Activated CD8-positive, alpha-beta memory T cell treated with anti-CD3 and anti-CD28 coated beads for 36 hours (primary cell): ENCODE data around the gene UPK2. TPM values are rescaled to one million over a fixed set of nuclear protein-coding genes. Genes with fewer than 3 reads are reported as not detected.
"Not testable (repeated sequence)": the region's sequence is repeated elsewhere in the genome, so short reads cannot be mapped to it uniquely, and the experiment has no call there.

Experiments
- CTCF ChIA-PET: fragments of 350-600 bp; sonication (Branson Sonifier 250); formaldehyde crosslinking; loops from one replicate; lab custom pipeline; 2021; ENCODE audit warnings: antibody characterized with exemption; lab: Charles Lee
- POLR2A ChIA-PET: fragments of 350-600 bp; sonication (Branson Sonifier 250); formaldehyde crosslinking; loops from one replicate; lab custom pipeline; 2021; ENCODE audit warnings: antibody characterized with exemption; lab: Charles Lee
- total RNA-seq, 2 experiments: library from RNA; stranded (reverse); gene quantifications; one replicate each; pipeline ENCODE4 v1.2.3, GENCODE V29; 2021

Gene UPK2
- total RNA-seq, 2 experiments from 2014 or later, result not detected

DNA sequence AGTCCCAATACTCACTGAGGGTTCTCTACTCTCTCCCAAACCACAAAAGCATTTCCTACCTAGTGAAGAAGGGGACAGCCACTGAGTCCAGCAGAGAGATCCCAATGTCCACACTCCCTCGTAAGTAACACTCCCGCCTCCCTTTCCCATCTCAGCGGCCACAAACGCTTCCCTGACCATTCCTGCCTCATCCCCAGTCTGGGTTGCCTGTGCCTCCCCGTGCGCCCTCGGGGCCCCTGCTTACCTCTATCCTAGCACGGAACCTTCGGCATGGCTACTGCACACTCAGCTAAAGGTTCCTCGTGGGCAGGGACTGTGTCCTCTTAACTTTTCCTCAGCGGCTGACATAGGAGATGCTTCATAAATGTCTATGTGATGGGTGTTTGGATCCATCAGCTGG is 1.5 kb downstream of the UPK2 start:
- ChIA-PET POLR2A (no interaction called here), CTCF (interaction anchor here (0.9 to 5.2 kb wide), 13 partner anchors 8 to 347 kb away, joined by 3 to 32 read pairs (median 5); no protein-coding TSS in a partner anchor)

DNA sequence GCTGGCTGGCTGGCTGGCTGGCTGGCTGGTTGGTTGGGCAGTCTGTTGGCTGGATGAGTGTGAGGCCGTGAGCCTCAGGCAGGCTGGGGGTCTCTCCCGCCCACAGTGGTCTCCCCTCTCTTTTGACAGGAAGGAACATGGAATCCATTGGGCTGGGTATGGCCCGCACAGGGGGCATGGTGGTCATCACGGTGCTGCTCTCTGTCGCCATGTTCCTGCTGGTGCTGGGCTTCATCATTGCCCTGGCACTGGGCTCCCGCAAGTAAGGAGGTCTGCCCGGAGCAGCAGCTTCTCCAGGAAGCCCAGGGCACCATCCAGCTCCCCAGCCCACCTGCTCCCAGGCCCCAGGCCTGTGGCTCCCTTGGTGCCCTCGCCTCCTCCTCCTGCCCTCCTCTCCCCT is 1.9 kb downstream of the UPK2 start:
- CTCF ChIA-PET, result interaction anchor here (0.9 to 5.2 kb wide), 6 partner anchors 8 to 268 kb away, joined by 3 to 32 read pairs (median 10); no protein-coding TSS in a partner anchor
- POLR2A ChIA-PET, result no interaction called here

DNA sequence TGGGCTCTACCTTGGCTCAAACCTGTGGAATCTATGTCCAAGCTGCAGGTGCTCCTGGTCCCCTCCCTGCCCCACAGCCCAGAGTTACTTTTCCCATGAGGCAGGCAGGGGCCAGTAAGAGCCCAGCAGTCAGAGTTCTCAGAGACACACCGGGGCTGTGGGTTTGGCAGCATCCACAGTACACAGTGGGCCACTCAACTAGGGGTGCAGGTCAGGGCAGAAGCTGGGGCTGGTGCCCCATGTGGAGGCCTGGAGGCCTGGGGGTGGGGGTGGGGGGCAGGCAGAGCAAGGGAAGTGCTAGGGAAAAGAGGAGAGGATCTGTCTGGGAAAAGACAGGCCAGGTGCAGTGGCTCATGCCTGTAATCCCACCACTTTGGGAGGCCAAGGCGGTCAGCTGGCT is 2.5 kb downstream of the UPK2 start:
- CTCF ChIA-PET, result interaction anchor here (5.1 to 5.2 kb wide), 2 partner anchors 49 to 269 kb away, joined by 15 to 32 read pairs; no protein-coding TSS in a partner anchor

DNA sequence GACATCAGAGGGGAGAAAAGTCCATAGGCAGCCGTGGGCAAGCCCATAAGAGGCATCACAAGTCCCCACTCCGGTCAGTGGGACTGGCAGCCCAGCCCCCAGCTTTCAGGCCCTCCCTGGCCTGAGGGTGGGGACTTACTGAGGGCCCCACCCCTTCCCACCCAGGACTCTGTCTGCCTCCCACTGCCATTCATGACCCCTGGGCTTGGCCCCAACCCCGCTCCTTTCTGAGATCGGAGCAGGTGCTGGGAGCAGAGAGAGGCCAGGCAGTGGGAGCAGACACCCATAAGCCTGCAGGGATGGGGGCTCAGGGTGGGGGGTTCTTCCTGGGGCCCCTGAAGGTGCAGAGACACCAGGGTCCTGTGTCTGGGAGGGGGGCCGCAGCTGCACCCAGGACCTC is 5.1 kb downstream of the UPK2 start:
- POLR2A ChIA-PET, result no interaction called here
- CTCF ChIA-PET, result interaction anchor here (1.2 kb wide), 1 partner anchor 18 kb away, joined by 3 read pairs; no protein-coding TSS in a partner anchor

More for the DNA sequence above, 2.5 kb downstream of the UPK2 start:
- POLR2A ChIA-PET, result no interaction called here

DNA sequence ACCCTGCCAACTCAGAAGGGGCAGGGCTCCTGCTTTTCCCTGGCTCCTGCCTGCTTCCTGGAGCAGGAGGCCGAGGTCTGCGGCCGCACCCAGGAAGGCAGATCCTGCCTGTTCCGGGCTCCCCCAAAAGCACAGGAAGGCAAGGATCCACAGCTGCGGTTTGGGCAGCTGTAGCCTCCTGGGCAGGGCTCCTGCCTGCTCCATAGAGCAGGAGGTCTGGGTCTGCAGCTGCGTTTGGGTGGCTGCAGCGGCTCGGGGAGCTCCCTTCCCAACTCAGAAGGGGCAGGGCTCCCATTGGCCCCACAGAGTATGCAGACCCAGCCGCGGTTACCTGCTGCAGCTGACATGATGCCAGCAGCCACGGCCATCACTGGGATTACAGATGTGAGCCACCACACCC is 5.5 kb downstream of the UPK2 start:
- ChIA-PET POLR2A (no interaction called here), CTCF (interaction anchor here (1.2 kb wide), 1 partner anchor 19 kb away, joined by 3 read pairs; no protein-coding TSS in a partner anchor)

DNA sequence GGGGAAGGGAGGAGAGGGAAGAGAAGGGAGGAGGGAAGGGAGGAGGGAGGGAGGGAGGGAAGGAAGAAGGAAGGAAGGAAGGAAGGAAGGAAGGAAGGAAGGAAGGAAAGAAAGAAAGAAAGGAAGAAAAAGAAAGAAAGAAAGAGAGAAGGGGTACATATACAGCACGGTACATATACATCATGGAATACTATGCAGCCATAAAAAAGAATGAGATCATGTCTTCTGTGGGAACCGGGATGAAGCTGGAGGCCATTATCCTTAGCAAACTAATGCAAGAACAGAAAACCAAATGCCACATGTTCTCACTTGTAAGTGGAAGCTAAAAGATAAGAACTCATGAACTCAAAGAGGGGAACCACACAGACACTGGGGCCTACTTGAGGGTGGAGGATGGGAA is 13.4 kb downstream of the UPK2 start:
- CTCF ChIA-PET, result interaction anchor here (1.4 kb wide), 1 partner anchor 12 kb away, joined by 3 read pairs; no protein-coding TSS in a partner anchor
- POLR2A ChIA-PET, result not testable (repeated sequence)

DNA sequence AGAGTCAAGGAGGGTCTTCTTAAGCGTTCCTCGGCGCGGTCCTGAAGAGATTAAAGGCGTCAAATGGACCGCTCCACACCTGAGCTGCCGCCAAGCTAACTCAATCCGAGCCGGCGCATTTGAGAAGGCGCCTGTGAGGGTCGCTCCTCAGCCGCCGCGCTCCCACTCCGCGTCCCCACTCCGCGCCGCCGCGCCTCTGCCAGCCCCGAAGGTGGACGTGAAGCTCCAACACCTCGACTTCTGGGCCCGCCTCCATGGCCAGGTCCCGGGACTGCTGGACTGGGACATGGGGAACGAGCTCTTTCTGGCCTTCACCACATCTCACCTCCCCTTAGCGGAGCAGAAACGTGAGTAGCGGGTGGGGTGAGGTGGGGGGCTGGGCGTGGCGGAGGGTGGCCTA is 15.5 kb downstream of the UPK2 start, which contains the start of gene FOXR1:
Gene FOXR1 (plus strand): TSS at position 116 of the 400 bp plus-strand sequence. CDS start 171 bp downstream, at position 287.
- ChIA-PET CTCF (no interaction called here), POLR2A (no interaction called here)

DNA sequence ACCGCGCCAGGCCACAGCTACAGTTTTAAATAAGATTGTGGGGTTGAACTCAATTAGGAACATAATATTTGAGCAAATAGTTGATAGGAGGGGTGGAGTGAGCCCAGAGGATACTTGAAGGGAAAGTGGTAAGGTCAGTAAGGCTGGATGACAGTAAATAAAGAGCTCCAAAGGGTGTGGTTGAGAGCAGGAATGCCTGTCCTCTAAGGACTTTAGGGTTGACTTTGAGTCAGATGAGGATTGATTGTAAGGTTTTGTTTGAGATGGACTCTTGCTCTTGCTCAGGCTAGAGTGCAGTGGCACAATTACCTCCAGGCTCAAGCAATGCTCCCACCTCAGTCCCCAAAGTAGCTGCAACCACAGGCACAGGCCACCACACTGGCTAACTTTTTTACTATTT is 17.9 kb downstream of the UPK2 start:
- CTCF ChIA-PET, result interaction anchor here (0.7 kb wide), 1 partner anchor 149 kb away, joined by 3 read pairs; no protein-coding TSS in a partner anchor
- POLR2A ChIA-PET, result no interaction called here

DNA sequence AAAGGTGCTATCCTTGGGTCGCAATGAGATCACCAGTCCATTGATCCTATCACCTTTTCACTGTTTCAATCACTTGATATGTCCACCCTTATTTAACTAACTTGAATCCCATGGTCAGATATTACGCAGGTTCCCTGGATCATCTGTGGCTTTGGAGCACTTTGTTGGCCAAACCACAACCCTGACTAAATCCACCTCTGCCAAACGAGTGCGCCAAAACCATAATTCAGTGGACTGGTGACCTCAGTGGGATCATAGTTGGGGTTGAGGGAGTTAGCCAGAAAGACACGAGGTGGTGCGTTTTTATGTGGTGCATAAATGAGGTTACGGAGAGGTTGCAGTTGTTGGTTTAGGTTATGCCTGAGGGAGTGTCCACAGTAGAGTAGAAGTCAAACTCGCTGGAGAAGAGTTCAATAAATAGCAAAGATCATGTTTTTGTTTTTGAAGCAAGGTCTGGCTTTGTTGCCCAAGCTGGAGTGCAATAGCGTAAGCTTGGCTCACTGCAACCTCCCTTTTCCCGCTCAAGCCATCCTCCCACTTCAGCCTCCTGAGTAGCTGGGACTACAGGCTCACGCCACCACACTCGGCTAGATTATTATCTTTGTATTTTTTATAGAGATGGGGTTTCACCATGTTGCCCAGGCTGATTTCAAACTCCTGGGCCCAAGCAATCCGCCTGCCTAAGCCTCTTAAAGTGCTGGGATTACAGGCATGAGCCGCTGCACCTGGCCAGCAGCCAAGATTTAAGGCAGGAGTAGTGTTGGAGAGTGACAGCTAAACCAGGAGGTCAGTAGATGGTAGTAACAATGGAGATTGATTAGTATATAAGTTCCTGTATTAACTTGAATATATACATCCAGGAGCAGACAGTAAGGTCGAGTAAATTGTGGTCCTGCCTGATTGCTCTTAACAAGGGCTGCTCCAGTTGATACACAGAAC is 19.9 kb downstream of the UPK2 start:
- ChIA-PET POLR2A (no interaction called here), CTCF (no interaction called here)

DNA sequence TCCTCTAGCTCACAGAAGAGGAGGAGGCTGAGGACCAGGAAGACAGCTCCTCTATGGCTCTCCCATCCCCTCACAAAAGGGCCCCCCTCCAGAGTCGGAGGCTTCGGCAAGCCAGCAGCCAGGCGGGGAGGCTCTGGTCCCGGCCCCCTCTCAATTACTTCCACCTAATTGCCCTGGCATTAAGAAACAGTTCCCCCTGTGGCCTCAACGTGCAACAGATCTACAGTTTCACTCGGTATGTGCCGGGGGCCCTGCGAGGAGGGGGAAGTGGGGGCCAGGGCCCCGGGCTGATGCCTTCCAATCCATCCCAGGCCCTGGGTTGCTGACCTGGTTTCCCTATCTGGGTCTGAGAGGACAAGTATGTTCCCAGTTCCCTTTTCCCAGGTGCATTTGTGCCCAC is 23.3 kb downstream of the UPK2 start:
- ChIA-PET CTCF (no interaction called here), POLR2A (no interaction called here)

DNA sequence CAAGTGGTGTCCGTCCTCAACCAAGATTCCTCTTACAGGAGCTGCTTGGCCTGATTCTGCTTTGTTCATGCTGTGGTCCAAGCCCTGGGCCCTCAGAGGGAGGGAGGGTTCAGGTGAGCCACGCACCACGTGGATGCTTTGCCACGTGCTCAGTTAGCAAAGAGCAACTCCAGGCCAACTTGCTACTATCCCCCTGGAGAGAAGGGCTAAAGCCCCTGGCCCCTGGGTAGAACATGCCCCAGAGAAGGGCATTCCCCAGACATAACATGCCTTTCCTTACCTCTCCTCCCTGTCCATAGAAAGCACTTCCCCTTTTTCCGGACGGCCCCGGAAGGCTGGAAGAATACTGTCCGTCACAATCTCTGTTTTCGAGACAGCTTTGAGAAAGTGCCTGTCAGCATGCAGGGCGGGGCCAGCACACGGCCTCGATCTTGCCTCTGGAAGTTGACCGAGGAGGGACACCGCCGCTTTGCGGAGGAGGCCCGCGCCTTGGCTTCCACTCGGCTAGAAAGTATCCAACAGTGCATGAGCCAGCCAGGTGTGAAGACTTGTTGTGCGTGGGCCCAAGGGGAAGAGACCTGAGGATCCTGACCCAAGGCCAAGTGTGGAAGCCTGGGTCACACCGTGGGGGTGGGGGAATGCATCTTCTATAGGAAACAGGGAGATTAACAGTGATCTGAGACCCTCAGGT is 24.2 kb downstream of the UPK2 start:
- POLR2A ChIA-PET, result no interaction called here
- CTCF ChIA-PET, result no interaction called here

DNA sequence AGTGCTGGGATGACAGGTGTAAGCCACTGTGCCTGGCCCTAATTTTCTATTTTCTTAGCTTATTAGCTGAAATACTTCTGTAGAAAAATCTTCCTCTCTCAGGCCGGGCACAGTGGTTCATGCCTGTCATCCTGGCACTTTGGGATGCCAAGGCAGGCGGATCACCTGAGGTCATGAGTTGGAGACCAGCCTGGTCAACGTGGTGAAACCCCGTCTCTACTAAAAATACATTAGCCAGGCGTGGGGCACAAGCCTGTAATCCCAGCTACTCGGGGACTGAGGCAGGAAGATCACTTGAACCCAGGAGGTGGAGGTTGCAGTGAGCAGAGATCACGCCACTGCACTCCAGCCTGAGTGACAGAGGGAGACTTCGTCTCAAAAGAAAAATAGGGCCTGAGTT is 28.2 kb downstream of the UPK2 start:
- POLR2A ChIA-PET, result interaction anchor here (0.5 kb wide), 1 partner anchor 57 kb away, joined by 6 read pairs; no protein-coding TSS in a partner anchor

DNA sequence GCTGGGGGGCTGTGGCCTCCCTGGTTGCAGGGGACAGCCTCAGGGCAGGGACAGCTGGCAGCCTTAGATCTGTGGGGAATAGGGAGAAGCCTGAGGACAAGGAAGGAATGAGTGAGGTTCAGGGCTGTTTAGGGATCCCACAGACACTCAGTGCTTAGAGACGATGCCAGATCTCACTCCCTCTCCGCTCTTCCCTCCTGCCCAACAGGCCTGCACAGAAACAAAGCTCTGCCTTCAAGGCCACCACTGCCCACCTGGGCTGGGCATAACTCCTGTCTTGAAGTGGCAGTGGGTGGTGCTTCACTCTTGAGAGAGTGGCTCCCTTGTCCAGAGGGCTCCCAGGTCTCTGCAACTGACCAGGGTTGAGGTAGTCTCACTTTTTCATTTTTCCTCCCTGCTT is 28.7 kb downstream of the UPK2 start:
- ChIA-PET POLR2A (interaction anchor here (0.5 kb wide), 1 partner anchor 56 kb away, joined by 6 read pairs; no protein-coding TSS in a partner anchor), CTCF (interaction anchor here (0.6 kb wide), 1 partner anchor 364 kb away, joined by 3 read pairs; no protein-coding TSS in a partner anchor)

More for the DNA sequence above, 28.2 kb downstream of the UPK2 start:
- CTCF ChIA-PET, result not testable (repeated sequence)

DNA sequence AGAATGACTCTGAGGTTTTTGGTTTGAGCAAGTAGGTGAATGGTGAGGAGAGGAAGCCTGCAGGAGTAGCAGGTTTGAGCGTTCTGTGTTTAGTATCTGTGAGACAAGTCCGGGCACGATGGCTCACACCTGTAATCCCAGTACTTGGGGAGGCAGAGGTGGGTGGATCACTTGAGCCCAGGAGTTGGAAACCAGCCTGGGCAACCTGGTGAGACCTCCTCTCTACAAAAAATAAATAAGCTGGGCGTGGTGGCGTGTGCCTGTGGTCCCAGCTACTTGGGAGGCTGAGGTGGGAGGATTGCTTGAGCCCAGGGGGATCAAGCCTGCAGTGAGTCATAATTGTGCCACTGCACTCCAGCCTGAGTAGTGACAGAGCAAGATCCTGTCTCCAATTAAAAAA is 32.2 kb downstream of the UPK2 start:
- CTCF ChIA-PET, result no interaction called here
- POLR2A ChIA-PET, result no interaction called here

DNA sequence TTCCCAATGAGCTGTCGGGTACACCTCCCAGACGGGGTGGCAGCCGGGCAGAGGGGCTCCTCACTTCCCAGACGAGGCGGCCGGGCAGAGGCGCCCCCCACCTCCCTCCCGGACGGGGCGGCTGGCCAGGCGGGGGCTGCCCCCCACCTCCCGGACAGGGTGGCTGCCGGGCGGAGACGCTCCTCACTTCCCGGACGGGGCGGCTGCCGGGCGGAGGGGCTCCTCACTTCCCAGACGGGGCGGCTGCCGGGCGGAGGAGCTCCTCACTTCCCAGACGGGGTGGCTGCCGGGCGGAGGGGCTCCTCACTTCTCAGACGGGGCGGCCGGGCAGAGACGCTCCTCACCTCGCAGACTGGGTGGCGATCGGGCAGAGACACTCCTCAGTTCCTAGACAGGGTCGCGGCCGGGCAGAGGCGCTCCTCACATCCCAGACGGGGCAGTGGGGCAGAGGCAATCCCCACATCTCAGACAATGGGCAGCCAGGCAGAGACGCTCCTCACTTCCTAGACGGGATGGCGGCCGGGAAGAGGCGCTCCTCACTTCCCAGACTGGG is 35.5 kb downstream of the UPK2 start:
- CTCF ChIA-PET, POLR2A ChIA-PET: not testable (repeated sequence)

DNA sequence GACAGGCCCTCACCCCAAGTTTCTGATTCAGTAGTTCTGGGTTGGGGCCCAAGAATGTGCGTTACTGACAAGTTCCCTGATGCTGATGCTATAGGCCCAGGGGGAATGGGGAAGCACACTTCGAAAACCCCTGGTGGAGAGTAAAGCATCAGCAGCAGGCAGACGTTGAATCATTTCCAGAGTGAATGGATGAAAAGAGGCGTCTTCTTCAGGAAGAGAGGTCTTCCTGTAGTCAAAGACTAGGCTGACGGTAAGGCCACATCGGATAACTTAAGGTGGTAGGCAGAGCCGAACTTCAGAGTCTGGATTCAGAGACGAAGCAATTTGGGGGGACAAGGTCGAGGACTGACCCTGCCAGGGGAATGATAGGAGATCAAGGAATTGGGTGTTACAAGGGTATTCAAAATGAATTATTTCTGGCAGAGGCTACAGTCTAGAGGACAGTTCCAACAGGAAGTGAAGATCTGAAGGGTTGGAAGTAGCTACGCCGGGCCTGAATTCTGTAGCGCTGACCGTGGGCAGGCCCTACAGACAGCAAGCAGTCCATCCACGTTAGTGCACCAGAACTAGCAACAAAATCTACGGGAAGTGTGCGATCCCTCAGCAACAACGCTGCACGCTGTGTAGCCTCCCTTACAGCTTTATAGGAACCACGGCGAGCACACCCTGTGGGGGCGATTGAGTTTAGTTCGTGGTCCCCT is 41.0 kb downstream of the UPK2 start:
- ChIA-PET CTCF (interaction anchor here (0.6 to 1.8 kb wide), 7 partner anchors 18 to 92 kb away, joined by 3 to 5 read pairs (median 3); partner anchors contain the start of gene VPS11), POLR2A (interaction anchor here (0.5 to 2.4 kb wide), 8 partner anchors 11 to 460 kb away, joined by 3 to 18 read pairs (median 3); partner anchors contain the start of genes RPS25 and TRAPPC4)

DNA sequence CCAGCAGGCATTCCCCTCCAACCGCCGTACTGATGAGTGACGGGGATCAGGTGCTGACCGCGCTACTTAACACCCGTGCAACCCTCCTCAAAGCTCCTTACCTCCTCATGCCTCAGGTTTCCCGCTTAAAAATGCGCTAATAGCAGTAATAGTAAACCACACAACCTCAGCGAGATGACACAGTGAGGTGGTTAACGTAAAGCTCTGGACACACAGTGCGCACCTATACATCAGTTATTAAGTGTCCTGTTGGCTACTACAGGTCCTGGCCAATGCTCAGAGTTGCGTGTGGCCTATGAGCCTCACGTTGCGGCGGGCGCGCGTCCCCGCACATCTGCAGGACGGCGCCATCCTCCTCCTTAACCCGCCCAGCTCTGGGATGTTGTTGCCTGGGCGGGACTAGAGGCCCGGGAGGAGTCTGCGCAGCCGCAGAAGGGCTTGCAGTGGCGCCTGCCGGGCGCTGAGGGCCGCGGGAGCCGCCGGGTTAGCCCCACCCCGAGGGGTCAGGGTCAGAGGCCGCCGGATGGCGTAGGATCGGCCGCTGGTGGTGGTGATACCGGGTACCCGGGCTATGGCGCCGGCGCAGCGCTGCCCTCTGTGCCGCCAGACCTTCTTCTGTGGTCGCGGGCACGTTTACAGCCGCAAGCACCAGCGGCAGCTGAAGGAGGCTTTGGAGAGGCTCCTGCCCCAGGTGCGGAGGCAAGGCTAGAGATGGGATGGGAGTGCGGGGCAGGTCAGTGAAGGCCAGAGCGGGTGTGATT is 41.7 kb downstream of the UPK2 start, which contains the start of gene CENATAC:
Gene CENATAC (plus strand): TSS at position 512 of the 761 bp plus-strand sequence. CDS start 60 bp downstream, at position 572.
- CTCF ChIA-PET, result interaction anchor here (0.6 to 1.8 kb wide), 7 partner anchors 18 to 121 kb away, joined by 3 to 5 read pairs (median 3); partner anchors contain the start of gene VPS11
- POLR2A ChIA-PET, result interaction anchor here (0.5 to 2.4 kb wide), 9 partner anchors 10 to 1836 kb away, joined by 3 to 18 read pairs (median 3); partner anchors contain the start of genes RPS25 and TRAPPC4
